H1 (cell line): ENCODE results near the gene TOM1.

Experiments used
- CEBPB ChIP-seq: IDR thresholded peaks from 2 replicates; pipeline ENCODE4 v1.6.1; 2012; ENCODE audit warnings: low read depth, low read length
- CHD2 ChIP-seq: IDR thresholded peaks from 2 replicates; pipeline ENCODE4 v1.6.1; 2012; ENCODE audit warnings: low read length, improper control_type of control experiment
- JUND ChIP-seq: IDR thresholded peaks from 2 replicates; pipeline ENCODE4 v1.6.1; 2011; ENCODE audit warnings: mild to moderate bottlenecking, improper control_type of control experiment, low read length
- POLR2A ChIP-seq, 2 experiments: IDR thresholded peaks; 1 replicate in 1 of 2; 2 replicates in 1 of 2; pipeline ENCODE4 v1.6.1; 2011; ENCODE audit warnings: low read depth in 2 of 2, low read length in 2 of 2, mild to moderate bottlenecking in 2 of 2; ENCODE audit errors: control extremely low read depth in 1 of 2
- POLR2AphosphoS5 ChIP-seq: IDR thresholded peaks from 2 replicates; pipeline ENCODE4 v1.6.1; 2011; ENCODE audit warnings: low read depth, low read length
- RFX5 ChIP-seq: IDR thresholded peaks from 2 replicates; pipeline ENCODE4 v1.6.1; 2011; ENCODE audit warnings: low read depth, low read length, improper control_type of control experiment, borderline replicate concordance
- TAF1 ChIP-seq: IDR thresholded peaks from 2 replicates; pipeline ENCODE4 v1.6.1; 2011; ENCODE audit warnings: mild to moderate bottlenecking, low read depth, low read length
- TBP ChIP-seq: IDR thresholded peaks from 2 replicates; pipeline ENCODE4 v1.6.1; 2011; ENCODE audit warnings: low read depth, low read length, improper control_type of control experiment
- YY1 ChIP-seq: IDR thresholded peaks from 2 replicates; pipeline ENCODE4 v1.6.1; 2011; ENCODE audit warnings: low read depth, mild to moderate bottlenecking, low read length
- TF ChIP-seq, protein P1 (sequence below), 3 experiments: IDR thresholded peaks; 1 replicate in 2 of 3; 2 replicates in 1 of 3; pipeline versions ENCODE4 v1.5.1 to v1.6.1; 2011; ENCODE audit warnings: low read length in 3 of 3, mild to moderate bottlenecking in 3 of 3, inconsistent platforms in 2 of 3, low read depth in 1 of 3, moderate library complexity in 1 of 3; ENCODE audit not compliant: insufficient read depth in 1 of 3; ENCODE audit errors: control extremely low read depth in 1 of 3

DNA sequence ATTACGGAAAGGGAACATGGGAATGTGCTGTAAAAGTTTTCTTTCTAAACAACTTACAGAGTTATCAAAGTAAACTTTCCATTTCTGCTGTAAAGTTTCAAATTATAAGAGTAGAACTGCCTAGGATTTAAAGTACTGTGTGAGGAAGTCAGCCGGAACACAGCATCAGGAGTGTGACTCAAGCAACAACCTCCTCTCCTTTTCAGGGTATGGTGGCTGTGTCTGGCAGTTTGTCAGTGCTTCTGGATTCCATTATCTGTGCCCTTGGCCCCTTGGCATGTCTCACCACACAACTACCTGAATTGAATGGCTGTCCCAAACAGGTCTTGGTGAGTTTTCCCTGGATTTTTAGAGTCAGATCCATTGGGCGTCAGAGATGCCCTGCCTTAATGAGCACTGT, 6.9 kb upstream of the TOM1 start:
- TF ChIP-seq CHD2 (no peak), POLR2A (IDR thresholded peaks at IDR 0.05; ENCODE audit: control extremely low read depth in 1 of 2, low read depth in 2 of 2, low read length in 2 of 2) (no peak), CEBPB (no peak), RFX5 (no peak), POLR2AphosphoS5 (no peak), TBP (no peak), JUND (no peak), YY1 (no peak), TAF1 (no peak)
- TF ChIP-seq, protein P1, sequence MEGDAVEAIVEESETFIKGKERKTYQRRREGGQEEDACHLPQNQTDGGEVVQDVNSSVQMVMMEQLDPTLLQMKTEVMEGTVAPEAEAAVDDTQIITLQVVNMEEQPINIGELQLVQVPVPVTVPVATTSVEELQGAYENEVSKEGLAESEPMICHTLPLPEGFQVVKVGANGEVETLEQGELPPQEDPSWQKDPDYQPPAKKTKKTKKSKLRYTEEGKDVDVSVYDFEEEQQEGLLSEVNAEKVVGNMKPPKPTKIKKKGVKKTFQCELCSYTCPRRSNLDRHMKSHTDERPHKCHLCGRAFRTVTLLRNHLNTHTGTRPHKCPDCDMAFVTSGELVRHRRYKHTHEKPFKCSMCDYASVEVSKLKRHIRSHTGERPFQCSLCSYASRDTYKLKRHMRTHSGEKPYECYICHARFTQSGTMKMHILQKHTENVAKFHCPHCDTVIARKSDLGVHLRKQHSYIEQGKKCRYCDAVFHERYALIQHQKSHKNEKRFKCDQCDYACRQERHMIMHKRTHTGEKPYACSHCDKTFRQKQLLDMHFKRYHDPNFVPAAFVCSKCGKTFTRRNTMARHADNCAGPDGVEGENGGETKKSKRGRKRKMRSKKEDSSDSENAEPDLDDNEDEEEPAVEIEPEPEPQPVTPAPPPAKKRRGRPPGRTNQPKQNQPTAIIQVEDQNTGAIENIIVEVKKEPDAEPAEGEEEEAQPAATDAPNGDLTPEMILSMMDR (IDR thresholded peaks at IDR 0.05; ENCODE audit: control extremely low read depth in 1 of 3, insufficient read depth in 1 of 3, low read depth in 1 of 3, low read length in 3 of 3) = no peak
